IPS DF 4.7 (cell line): ENCODE measurements around the gene FAM177B.

ENCODE experiments used
- DNase-seq: peaks from one replicate; pipeline ENCODE4 v3.0.0-alpha.2; 2013; ENCODE audit warnings: low spot score; ENCODE audit errors: extremely low read depth

The FAM177B gene

GRCh38 chr1:222736972-222737371, at the start of gene FAM177B:
Gene FAM177B, plus strand, starts transcription at chr1:222737202. Its CDS starts 9,344 bp downstream, at chr1:222746546.
- no peak for DNase-seq

- no peak for DNase-seq
Observed at GRCh38 chr1:222691016-222691415, 46.0 kb upstream of the FAM177B start.

- DNase-seq = no peak
Observed at GRCh38 chr1:222694927-222695326, 42.1 kb upstream of the FAM177B start.

- no peak for DNase-seq
Observed at GRCh38 chr1:222696741-222697140, 40.3 kb upstream of the FAM177B start.

- no peak for DNase-seq
Observed at GRCh38 chr1:222697203-222697602, 39.8 kb upstream of the FAM177B start.

- DNase-seq = no peak
Observed at GRCh38 chr1:222697826-222698225, 39.2 kb upstream of the FAM177B start.

- no peak for DNase-seq
Observed at GRCh38 chr1:222702210-222702609, 34.8 kb upstream of the FAM177B start.

GRCh38 chr1:222704260-222704659, 32.7 kb upstream of the FAM177B start:
- no peak for DNase-seq

- no peak for DNase-seq
Observed at GRCh38 chr1:222706815-222707214, 30.2 kb upstream of the FAM177B start.

- no peak for DNase-seq
Observed at GRCh38 chr1:222709700-222710153, 27.3 kb upstream of the FAM177B start.

- DNase-seq = no peak
Observed at GRCh38 chr1:222711319-222712252, 25.4 kb upstream of the FAM177B start.

- DNase-seq = no peak
Observed at GRCh38 chr1:222712253-222713090, 24.5 kb upstream of the FAM177B start, which contains the start of the genes AIDA and BROX. Gene AIDA, minus strand, starts transcription at chr1:222712491. Its CDS starts 174 bp downstream, at chr1:222712317. Gene BROX, plus strand, starts transcription at chr1:222712564. Its CDS starts 3,136 bp downstream, at chr1:222715700.

- no peak for DNase-seq
Observed at GRCh38 chr1:222713091-222713961, 23.7 kb upstream of the FAM177B start.

GRCh38 chr1:222716393-222716792, 20.6 kb upstream of the FAM177B start:
- DNase-seq = no peak

GRCh38 chr1:222728746-222729145, 8.3 kb upstream of the FAM177B start:
- DNase-seq = no peak

- DNase-seq = no peak
Observed at GRCh38 chr1:222730866-222731265, 6.1 kb upstream of the FAM177B start.

GRCh38 chr1:222732216-222733159, 4.5 kb upstream of the FAM177B start:
- DNase-seq = no peak

GRCh38 chr1:222734740-222735139, 2.3 kb upstream of the FAM177B start:
- no peak for DNase-seq

GRCh38 chr1:222736470-222736869, 532 bp upstream of the FAM177B start:
- DNase-seq = no peak

GRCh38 chr1:222739465-222739864, 2.5 kb downstream of the FAM177B start:
- no peak for DNase-seq
